ENCODE results near the gene CCDC34.

CCDC34 gene

DNA sequence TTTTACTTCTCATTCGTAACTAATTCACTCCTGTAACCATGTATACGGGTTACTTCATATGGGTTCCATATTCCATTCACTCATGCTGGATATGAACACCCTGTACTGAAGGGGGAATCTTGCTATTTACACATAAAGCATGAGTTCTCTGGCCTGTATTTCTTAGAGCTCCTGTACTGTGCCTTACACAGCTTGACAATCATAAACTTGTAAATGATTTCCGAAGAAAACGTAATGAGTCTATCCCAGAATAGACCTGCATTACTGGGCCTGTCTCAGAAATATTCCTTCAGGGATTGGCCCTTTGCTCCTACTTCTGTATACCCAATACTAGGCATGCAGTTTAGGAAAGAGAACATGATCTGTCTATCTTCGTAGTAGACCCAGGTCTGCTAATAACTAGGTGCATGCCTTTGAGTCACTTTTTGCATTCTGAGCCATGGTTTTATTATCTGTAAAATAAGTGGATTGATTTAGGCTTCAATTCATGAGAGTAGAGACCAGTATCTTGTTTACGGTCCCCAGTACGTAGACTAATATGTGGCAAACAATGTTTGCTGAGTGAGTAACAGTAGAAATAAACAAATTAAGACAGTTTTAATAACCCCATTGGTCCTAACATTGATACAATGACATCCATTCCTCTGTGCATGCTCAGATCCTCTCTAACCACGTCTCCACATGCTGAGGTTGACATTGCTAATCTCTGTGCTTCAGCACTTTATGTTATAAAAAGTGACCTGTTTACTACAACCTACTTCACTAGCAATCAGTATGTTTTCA, 1.2 kb downstream of the CCDC34 start:
- no peak for TF ChIP-seq GATA3 (IDR thresholded peaks at IDR 0.05; ENCODE audit: low read depth, low read length)
- no peak for TF ChIP-seq GATA2 (IDR thresholded peaks at IDR 0.05; ENCODE audit: low read depth, low read length)

- TF ChIP-seq GATA3 (IDR thresholded peaks at IDR 0.05; ENCODE audit: low read depth, low read length), result no peak
- TF ChIP-seq GATA2 (IDR thresholded peaks at IDR 0.05; ENCODE audit: low read depth, low read length), result no peak
Measured at GRCh38 chr11:27358296-27358695, 4.7 kb downstream of the CCDC34 start.

GRCh38 chr11:27357250-27357649, 5.8 kb downstream of the CCDC34 start:
- no peak for TF ChIP-seq GATA2 (IDR thresholded peaks at IDR 0.05; ENCODE audit: low read depth, low read length)
- no peak for TF ChIP-seq GATA3 (IDR thresholded peaks at IDR 0.05; ENCODE audit: low read depth, low read length)

DNA sequence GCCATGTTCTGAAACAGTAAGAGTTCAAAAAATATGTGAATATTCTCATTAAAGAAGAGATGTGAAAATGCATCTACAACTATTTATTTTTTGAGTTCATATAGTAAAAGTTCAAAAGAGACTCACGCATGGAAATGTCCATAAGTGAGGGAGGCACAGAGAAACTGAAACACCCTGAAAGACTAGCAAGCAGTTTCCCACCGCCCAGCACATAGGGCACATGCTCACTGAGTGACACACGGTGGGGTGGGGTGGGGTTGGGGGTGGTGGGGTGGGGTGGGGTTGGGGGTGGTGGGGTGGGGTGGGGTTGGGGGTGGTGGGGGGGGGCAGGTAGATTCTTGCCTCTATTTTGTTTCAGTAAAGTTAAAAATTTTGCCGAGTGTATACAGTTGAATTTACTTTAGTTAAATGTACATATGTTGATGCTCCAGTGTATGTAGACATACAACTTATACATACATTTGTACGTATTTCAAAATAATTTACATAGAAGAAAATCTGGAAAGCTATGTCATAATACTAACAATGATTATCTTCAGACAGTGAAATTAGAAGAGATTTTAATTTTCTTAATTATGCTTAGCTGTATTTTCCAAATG, 6.3 kb downstream of the CCDC34 start:
- TF ChIP-seq GATA3 (IDR thresholded peaks at IDR 0.05; ENCODE audit: low read depth, low read length) (no peak), GATA2 (IDR thresholded peaks at IDR 0.05; ENCODE audit: low read depth, low read length) (no peak)

- TF ChIP-seq GATA2 (IDR thresholded peaks at IDR 0.05; ENCODE audit: low read depth, low read length) (no peak), GATA3 (IDR thresholded peaks at IDR 0.05; ENCODE audit: low read depth, low read length) (no peak)
Measured at GRCh38 chr11:27355575-27356104, 7.4 kb downstream of the CCDC34 start.

DNA sequence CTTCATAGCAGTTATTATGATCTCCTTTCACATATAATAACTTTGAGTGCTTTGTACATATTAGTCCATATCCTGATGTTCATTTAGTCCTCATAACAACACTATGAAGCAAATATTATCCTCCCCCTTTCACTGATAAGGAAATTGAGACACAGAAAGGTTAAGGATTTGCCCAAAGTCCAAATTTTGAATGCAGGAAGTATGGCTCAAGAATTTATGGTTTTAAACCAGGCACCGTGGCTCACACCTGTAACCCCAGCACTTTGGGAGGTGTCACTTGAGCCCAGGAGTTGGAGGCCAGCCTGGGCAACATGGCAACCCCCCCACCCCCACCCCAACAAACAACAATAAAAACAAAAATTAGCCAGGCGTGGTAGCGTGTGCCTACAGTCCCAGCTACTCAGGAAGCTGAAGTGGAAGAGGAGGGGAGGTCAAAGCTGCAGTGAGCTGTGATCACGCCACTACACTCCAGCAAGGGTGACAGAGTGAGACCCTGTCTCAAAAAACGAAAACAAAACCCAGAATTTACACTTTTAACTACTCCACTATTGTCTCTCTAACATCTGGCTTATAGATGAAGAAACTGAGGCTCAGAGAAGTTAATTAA, 8.6 kb downstream of the CCDC34 start:
- no peak for TF ChIP-seq GATA3 (IDR thresholded peaks at IDR 0.05; ENCODE audit: low read depth, low read length)
- TF ChIP-seq GATA2 (IDR thresholded peaks at IDR 0.05; ENCODE audit: low read depth, low read length), result no peak

DNA sequence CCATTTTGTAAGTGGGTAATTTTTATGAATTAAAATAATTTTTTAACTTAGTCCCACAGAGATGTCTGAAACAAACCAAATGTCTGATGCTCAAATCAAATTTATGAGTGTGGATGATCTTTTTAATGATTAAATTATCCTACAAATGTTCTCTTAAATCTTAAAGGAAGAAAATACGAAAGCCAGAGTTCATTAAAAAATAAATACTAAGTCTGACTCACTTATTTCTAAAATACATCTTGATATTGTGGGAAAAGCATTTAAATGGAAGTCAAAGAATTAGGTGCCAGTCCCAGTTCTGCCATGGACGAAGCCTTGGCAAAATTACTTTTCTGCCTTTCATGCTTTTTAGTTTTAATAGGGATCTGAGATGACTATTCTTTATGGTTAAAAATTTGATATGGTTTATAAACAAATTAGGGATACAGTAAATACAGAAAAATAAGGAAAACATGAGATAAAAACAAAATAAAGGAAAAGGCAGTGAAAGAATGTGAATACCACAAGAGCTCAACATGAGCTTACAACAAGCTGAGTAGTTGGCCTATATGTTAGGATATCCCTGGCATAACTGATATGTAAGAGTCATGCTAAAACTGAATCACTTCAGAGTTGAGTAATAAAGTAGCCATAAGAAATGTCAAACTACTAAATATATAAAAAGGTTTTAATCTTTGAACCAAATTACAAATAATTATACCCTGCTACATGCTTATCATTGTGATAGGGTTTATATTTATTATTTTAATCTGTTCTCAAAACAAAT, 9.2 kb downstream of the CCDC34 start:
- no peak for TF ChIP-seq GATA3 (IDR thresholded peaks at IDR 0.05; ENCODE audit: low read depth, low read length)
- TF ChIP-seq GATA2 (IDR thresholded peaks at IDR 0.05; ENCODE audit: low read depth, low read length), result no peak

- TF ChIP-seq GATA2 (IDR thresholded peaks at IDR 0.05; ENCODE audit: low read depth, low read length) (no peak), GATA3 (IDR thresholded peaks at IDR 0.05; ENCODE audit: low read depth, low read length) (no peak)
Measured at GRCh38 chr11:27352781-27353180, 10.2 kb downstream of the CCDC34 start.

- TF ChIP-seq GATA3 (IDR thresholded peaks at IDR 0.05; ENCODE audit: low read depth, low read length) (no peak), GATA2 (IDR thresholded peaks at IDR 0.05; ENCODE audit: low read depth, low read length) (no peak)
Measured at GRCh38 chr11:27350511-27350910, 12.5 kb downstream of the CCDC34 start.

DNA sequence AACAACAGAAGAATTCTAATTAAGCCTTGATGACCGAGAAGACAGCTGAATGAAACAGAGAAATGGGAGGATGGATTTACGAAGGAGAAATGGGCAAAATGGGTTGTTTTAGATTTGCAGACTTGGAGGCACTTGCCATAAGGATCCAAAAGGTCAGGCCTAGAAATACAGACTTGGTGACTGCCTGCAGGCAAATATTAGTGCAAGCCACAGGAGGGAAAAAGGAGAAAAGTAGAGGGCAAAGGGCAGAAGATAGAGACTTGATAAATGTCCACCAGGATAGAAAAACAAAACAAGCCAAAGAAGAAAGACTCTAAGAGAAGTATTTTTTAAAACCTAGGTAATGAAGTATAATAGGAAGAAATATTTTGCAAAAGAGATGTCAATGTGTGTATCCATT, 13.1 kb downstream of the CCDC34 start:
- no peak for TF ChIP-seq GATA3 (IDR thresholded peaks at IDR 0.05; ENCODE audit: low read depth, low read length)
- TF ChIP-seq GATA2 (IDR thresholded peaks at IDR 0.05; ENCODE audit: low read depth, low read length), result no peak

- TF ChIP-seq GATA3 (IDR thresholded peaks at IDR 0.05; ENCODE audit: low read depth, low read length) (no peak), GATA2 (IDR thresholded peaks at IDR 0.05; ENCODE audit: low read depth, low read length) (no peak)
Measured at GRCh38 chr11:27348340-27348873, 14.6 kb downstream of the CCDC34 start.

- TF ChIP-seq GATA2 (IDR thresholded peaks at IDR 0.05; ENCODE audit: low read depth, low read length) (no peak), GATA3 (IDR thresholded peaks at IDR 0.05; ENCODE audit: low read depth, low read length) (no peak)
Measured at GRCh38 chr11:27347359-27348339, 15.4 kb downstream of the CCDC34 start.

- TF ChIP-seq GATA2 (IDR thresholded peaks at IDR 0.05; ENCODE audit: low read depth, low read length) (no peak), GATA3 (IDR thresholded peaks at IDR 0.05; ENCODE audit: low read depth, low read length) (no peak)
Measured at GRCh38 chr11:27339941-27340340, 23.1 kb downstream of the CCDC34 start.

Data from SH-SY5Y (cell line).